Measurements from ENCODE around the gene STK10.
"Not testable (repeated sequence)": the region's sequence is repeated elsewhere in the genome, so short reads cannot be mapped to it uniquely, and the experiment has no call there.

The STK10 gene

GRCh38 chr5:172165465-172165864 lies 22.6 kb downstream of the STK10 start:
- H3K27ac ChIP-seq (ENCODE audit: low read length), result no peak overlapping the region

GRCh38 chr5:172164769-172165212 lies 23.2 kb downstream of the STK10 start:
- Histone ChIP-seq H3K27ac (ENCODE audit: low read length) (no peak overlapping the region), H3K4me3 (ENCODE audit: low read length in 2 of 2) (no peak overlapping the region), H3K36me3 (ENCODE audit: control insufficient read depth in 2 of 2, insufficient read depth in 2 of 2, low read length in 2 of 2) (no peaks in the 10 kb centered on the region), H3K4me1 (ENCODE audit: control insufficient read depth, insufficient read depth, low read length) (peaks cover 13% of the 10 kb centered on the region), H3K9ac (ENCODE audit: low read length in 2 of 2) (no peak overlapping the region), H3K9me3 (ENCODE audit: control insufficient read depth in 2 of 2, low read length in 2 of 2) (no peaks in the 10 kb centered on the region), H3K27me3 (ENCODE audit: control insufficient read depth in 1 of 2, insufficient read depth in 2 of 2, low read length in 2 of 2) (no peaks in the 10 kb centered on the region)

More at GRCh38 chr5:172165465-172165864, 22.6 kb downstream of the STK10 start:
- no peak overlapping the region for H3K9ac ChIP-seq (ENCODE audit: low read length in 2 of 2)
- H3K9me3 ChIP-seq (ENCODE audit: control insufficient read depth in 2 of 2, low read length in 2 of 2), result no peaks in the 10 kb centered on the region
- peaks cover 13% of the 10 kb centered on the region for H3K4me1 ChIP-seq (ENCODE audit: control insufficient read depth, insufficient read depth, low read length)
- no peak overlapping the region for H3K4me3 ChIP-seq (ENCODE audit: low read length in 2 of 2)
- no peaks in the 10 kb centered on the region for H3K27me3 ChIP-seq (ENCODE audit: control insufficient read depth in 1 of 2, insufficient read depth in 2 of 2, low read length in 2 of 2)
- H3K36me3 ChIP-seq (ENCODE audit: control insufficient read depth in 2 of 2, insufficient read depth in 2 of 2, low read length in 2 of 2), result no peaks in the 10 kb centered on the region

GRCh38 chr5:172163346-172163745 lies 24.7 kb downstream of the STK10 start:
- Histone ChIP-seq H3K9ac (ENCODE audit: low read length in 2 of 2) (no peak overlapping the region), H3K27me3 (ENCODE audit: control insufficient read depth in 1 of 2, insufficient read depth in 2 of 2, low read length in 2 of 2) (no peaks in the 10 kb centered on the region)

GRCh38 chr5:172162987-172163343 lies 25.1 kb downstream of the STK10 start:
- H3K9ac ChIP-seq (ENCODE audit: low read length in 2 of 2), result no peak overlapping the region
- H3K4me3 ChIP-seq (ENCODE audit: low read length in 2 of 2), result no peak overlapping the region
- H3K9me3 ChIP-seq (ENCODE audit: control insufficient read depth in 2 of 2, low read length in 2 of 2), result no peaks in the 10 kb centered on the region
- H3K27me3 ChIP-seq (ENCODE audit: control insufficient read depth in 1 of 2, insufficient read depth in 2 of 2, low read length in 2 of 2), result no peaks in the 10 kb centered on the region
- peaks cover 4% of the 10 kb centered on the region for H3K4me1 ChIP-seq (ENCODE audit: control insufficient read depth, insufficient read depth, low read length)
- H3K36me3 ChIP-seq (ENCODE audit: control insufficient read depth in 2 of 2, insufficient read depth in 2 of 2, low read length in 2 of 2), result no peaks in the 10 kb centered on the region
- H3K27ac ChIP-seq (ENCODE audit: low read length), result no peak overlapping the region

More at GRCh38 chr5:172163346-172163745, 24.7 kb downstream of the STK10 start:
- Histone ChIP-seq H3K4me3 (ENCODE audit: low read length in 2 of 2) (no peak overlapping the region), H3K9me3 (ENCODE audit: control insufficient read depth in 2 of 2, low read length in 2 of 2) (no peaks in the 10 kb centered on the region), H3K27ac (ENCODE audit: low read length) (no peak overlapping the region), H3K4me1 (ENCODE audit: control insufficient read depth, insufficient read depth, low read length) (peaks cover 8% of the 10 kb centered on the region), H3K36me3 (ENCODE audit: control insufficient read depth in 2 of 2, insufficient read depth in 2 of 2, low read length in 2 of 2) (no peaks in the 10 kb centered on the region)

- H3K27me3 ChIP-seq (ENCODE audit: control insufficient read depth in 1 of 2, insufficient read depth in 2 of 2, low read length in 2 of 2), result no peaks in the 10 kb centered on the region
- H3K9ac ChIP-seq (ENCODE audit: low read length in 2 of 2), result no peak overlapping the region
- no peak overlapping the region for H3K4me3 ChIP-seq (ENCODE audit: low read length in 2 of 2)
- no peaks in the 10 kb centered on the region for H3K4me1 ChIP-seq (ENCODE audit: control insufficient read depth, insufficient read depth, low read length)
- no peak overlapping the region for H3K27ac ChIP-seq (ENCODE audit: low read length)
- no peaks in the 10 kb centered on the region for H3K9me3 ChIP-seq (ENCODE audit: control insufficient read depth in 2 of 2, low read length in 2 of 2)
- no peaks in the 10 kb centered on the region for H3K36me3 ChIP-seq (ENCODE audit: control insufficient read depth in 2 of 2, insufficient read depth in 2 of 2, low read length in 2 of 2)
Observed at GRCh38 chr5:172162323-172162986, 25.6 kb downstream of the STK10 start.

GRCh38 chr5:172160506-172160905 lies 27.5 kb downstream of the STK10 start:
- no peak overlapping the region for H3K27ac ChIP-seq (ENCODE audit: low read length)
- no peak overlapping the region for H3K9ac ChIP-seq (ENCODE audit: low read length in 2 of 2)
- no peaks in the 10 kb centered on the region for H3K9me3 ChIP-seq (ENCODE audit: control insufficient read depth in 2 of 2, low read length in 2 of 2)
- no peaks in the 10 kb centered on the region for H3K27me3 ChIP-seq (ENCODE audit: control insufficient read depth in 1 of 2, insufficient read depth in 2 of 2, low read length in 2 of 2)
- no peak overlapping the region for H3K4me3 ChIP-seq (ENCODE audit: low read length in 2 of 2)
- peaks cover 0 to 5% of the 10 kb centered on the region in 2 donors for H3K36me3 ChIP-seq (ENCODE audit: control insufficient read depth in 2 of 2, insufficient read depth in 2 of 2, low read length in 2 of 2)
- H3K4me1 ChIP-seq (ENCODE audit: control insufficient read depth, insufficient read depth, low read length), result no peaks in the 10 kb centered on the region

GRCh38 chr5:172159016-172159415 lies 29.0 kb downstream of the STK10 start:
- Histone ChIP-seq H3K9ac (ENCODE audit: low read length in 2 of 2) (no peak overlapping the region), H3K27ac (ENCODE audit: low read length) (no peak overlapping the region), H3K36me3 (ENCODE audit: control insufficient read depth in 2 of 2, insufficient read depth in 2 of 2, low read length in 2 of 2) (peaks cover 2 to 5% of the 10 kb centered on the region in 2 donors), H3K27me3 (ENCODE audit: control insufficient read depth in 1 of 2, insufficient read depth in 2 of 2, low read length in 2 of 2) (no peaks in the 10 kb centered on the region), H3K9me3 (ENCODE audit: control insufficient read depth in 2 of 2, low read length in 2 of 2) (no peaks in the 10 kb centered on the region), H3K4me1 (ENCODE audit: control insufficient read depth, insufficient read depth, low read length) (no peaks in the 10 kb centered on the region), H3K4me3 (ENCODE audit: low read length in 2 of 2) (no peak overlapping the region)

- Histone ChIP-seq H3K4me3 (ENCODE audit: low read length in 2 of 2) (no peak overlapping the region), H3K9me3 (ENCODE audit: control insufficient read depth in 2 of 2, low read length in 2 of 2) (no peaks in the 10 kb centered on the region), H3K27me3 (ENCODE audit: control insufficient read depth in 1 of 2, insufficient read depth in 2 of 2, low read length in 2 of 2) (no peaks in the 10 kb centered on the region), H3K4me1 (ENCODE audit: control insufficient read depth, insufficient read depth, low read length) (no peaks in the 10 kb centered on the region), H3K9ac (ENCODE audit: low read length in 2 of 2) (no peak overlapping the region), H3K27ac (ENCODE audit: low read length) (no peak overlapping the region), H3K36me3 (ENCODE audit: control insufficient read depth in 2 of 2, insufficient read depth in 2 of 2, low read length in 2 of 2) (peaks cover 2 to 5% of the 10 kb centered on the region in 2 donors)
Observed at GRCh38 chr5:172156541-172156994, 31.5 kb downstream of the STK10 start.

GRCh38 chr5:172155101-172155500 lies 32.9 kb downstream of the STK10 start:
- H3K27ac ChIP-seq (ENCODE audit: low read length); H3K36me3 ChIP-seq (ENCODE audit: control insufficient read depth in 2 of 2, insufficient read depth in 2 of 2, low read length in 2 of 2); H3K9me3 ChIP-seq (ENCODE audit: control insufficient read depth in 2 of 2, low read length in 2 of 2); H3K4me1 ChIP-seq (ENCODE audit: control insufficient read depth, insufficient read depth, low read length); H3K27me3 ChIP-seq (ENCODE audit: control insufficient read depth in 1 of 2, insufficient read depth in 2 of 2, low read length in 2 of 2); H3K9ac ChIP-seq (ENCODE audit: low read length in 2 of 2); H3K4me3 ChIP-seq (ENCODE audit: low read length in 2 of 2): not testable (repeated sequence)

GRCh38 chr5:172153695-172154094 lies 34.3 kb downstream of the STK10 start:
- Histone ChIP-seq H3K9me3 (ENCODE audit: control insufficient read depth in 2 of 2, low read length in 2 of 2) (no peaks in the 10 kb centered on the region), H3K4me1 (ENCODE audit: control insufficient read depth, insufficient read depth, low read length) (peaks cover 2% of the 10 kb centered on the region), H3K27me3 (ENCODE audit: control insufficient read depth in 1 of 2, insufficient read depth in 2 of 2, low read length in 2 of 2) (no peaks in the 10 kb centered on the region), H3K27ac (ENCODE audit: low read length) (no peak overlapping the region), H3K4me3 (ENCODE audit: low read length in 2 of 2) (no peak overlapping the region), H3K36me3 (ENCODE audit: control insufficient read depth in 2 of 2, insufficient read depth in 2 of 2, low read length in 2 of 2) (peaks cover 2 to 6% of the 10 kb centered on the region in 2 donors), H3K9ac (ENCODE audit: low read length in 2 of 2) (no peak overlapping the region)

- Histone ChIP-seq H3K36me3 (ENCODE audit: control insufficient read depth in 2 of 2, insufficient read depth in 2 of 2, low read length in 2 of 2) (peaks cover 2 to 9% of the 10 kb centered on the region in 2 donors), H3K27me3 (ENCODE audit: control insufficient read depth in 1 of 2, insufficient read depth in 2 of 2, low read length in 2 of 2) (no peaks in the 10 kb centered on the region), H3K27ac (ENCODE audit: low read length) (no peak overlapping the region), H3K9ac (ENCODE audit: low read length in 2 of 2) (no peak overlapping the region), H3K4me1 (ENCODE audit: control insufficient read depth, insufficient read depth, low read length) (peaks cover 5% of the 10 kb centered on the region), H3K4me3 (ENCODE audit: low read length in 2 of 2) (no peak overlapping the region), H3K9me3 (ENCODE audit: control insufficient read depth in 2 of 2, low read length in 2 of 2) (no peaks in the 10 kb centered on the region)
Observed at GRCh38 chr5:172151661-172152210, 36.3 kb downstream of the STK10 start.

Data from stomach smooth muscle (tissue), 2 donors.